Fibroblast of villous mesenchyme (primary cell): ENCODE data around the gene IMPG2. TPM values are rescaled to one million over a fixed set of nuclear protein-coding genes. Genes with fewer than 3 reads are reported as not detected.

Experiments
- DNase-seq: peaks from one replicate; pipeline ENCODE4 v3.0.0-alpha.2; 2010; ENCODE audit warnings: low read depth
- H3K4me3 ChIP-seq: 2 replicates; pipeline ENCODE4 v1.5.1; 2011; ENCODE audit warnings: low read depth, mild to moderate bottlenecking, low read length
- total RNA-seq: library from RNA; depleted of rRNA; stranded (reverse); fragments of >200 nt; gene quantifications from 2 replicates; pipeline ENCODE4 v1.2.3, GENCODE V29; 2012
- TF ChIP-seq, protein P1 (sequence below): IDR thresholded peaks from 2 replicates; pipeline ENCODE4 v1.5.1; 2012; ENCODE audit warnings: low read depth, mild to moderate bottlenecking, low read length; ENCODE audit not compliant: insufficient read depth

Gene IMPG2
- total RNA-seq, 1 donor = 0.43 TPM

DNA sequence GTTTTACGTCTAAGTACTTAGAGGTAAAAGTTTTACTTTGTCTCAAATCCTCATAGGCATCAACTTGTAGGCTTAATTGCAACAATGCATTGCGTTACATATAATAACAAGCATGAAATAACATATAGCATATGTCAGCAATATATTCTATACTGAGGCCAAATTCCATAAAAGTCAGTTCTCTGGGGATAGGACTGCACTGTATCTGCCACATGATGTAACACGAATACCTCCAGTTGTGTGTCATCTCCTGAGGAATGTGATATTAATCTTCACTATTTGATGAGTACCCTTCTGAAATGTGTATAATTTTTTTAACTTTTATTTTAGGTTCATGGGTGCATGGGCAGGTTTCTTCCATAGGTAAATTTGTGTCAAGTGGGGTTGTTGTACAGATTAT lies 126.4 kb downstream of the IMPG2 start:
- H3K4me3 ChIP-seq = no peak overlapping the region
- TF ChIP-seq, protein P1, sequence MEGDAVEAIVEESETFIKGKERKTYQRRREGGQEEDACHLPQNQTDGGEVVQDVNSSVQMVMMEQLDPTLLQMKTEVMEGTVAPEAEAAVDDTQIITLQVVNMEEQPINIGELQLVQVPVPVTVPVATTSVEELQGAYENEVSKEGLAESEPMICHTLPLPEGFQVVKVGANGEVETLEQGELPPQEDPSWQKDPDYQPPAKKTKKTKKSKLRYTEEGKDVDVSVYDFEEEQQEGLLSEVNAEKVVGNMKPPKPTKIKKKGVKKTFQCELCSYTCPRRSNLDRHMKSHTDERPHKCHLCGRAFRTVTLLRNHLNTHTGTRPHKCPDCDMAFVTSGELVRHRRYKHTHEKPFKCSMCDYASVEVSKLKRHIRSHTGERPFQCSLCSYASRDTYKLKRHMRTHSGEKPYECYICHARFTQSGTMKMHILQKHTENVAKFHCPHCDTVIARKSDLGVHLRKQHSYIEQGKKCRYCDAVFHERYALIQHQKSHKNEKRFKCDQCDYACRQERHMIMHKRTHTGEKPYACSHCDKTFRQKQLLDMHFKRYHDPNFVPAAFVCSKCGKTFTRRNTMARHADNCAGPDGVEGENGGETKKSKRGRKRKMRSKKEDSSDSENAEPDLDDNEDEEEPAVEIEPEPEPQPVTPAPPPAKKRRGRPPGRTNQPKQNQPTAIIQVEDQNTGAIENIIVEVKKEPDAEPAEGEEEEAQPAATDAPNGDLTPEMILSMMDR = no peak
- DNase-seq = no peak

DNA sequence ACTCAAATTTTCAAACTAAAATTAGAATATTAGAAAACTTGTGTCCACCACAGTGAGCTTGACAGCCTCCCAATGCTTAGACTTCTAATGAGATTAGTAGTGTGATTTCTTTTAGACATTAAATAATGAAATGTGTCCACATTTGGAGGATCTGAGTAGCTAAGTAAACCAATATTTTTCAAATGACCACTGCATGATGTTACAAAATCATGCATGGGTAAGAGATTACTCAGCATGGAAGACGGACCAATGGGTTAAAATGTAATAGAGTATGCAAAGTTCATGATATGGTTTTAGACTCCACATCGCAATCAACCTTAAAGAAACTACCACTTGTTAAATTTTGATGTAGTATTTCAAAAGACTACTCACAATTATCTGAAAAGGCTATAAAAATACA lies 130.6 kb downstream of the IMPG2 start:
- DNase-seq = no peak

DNA sequence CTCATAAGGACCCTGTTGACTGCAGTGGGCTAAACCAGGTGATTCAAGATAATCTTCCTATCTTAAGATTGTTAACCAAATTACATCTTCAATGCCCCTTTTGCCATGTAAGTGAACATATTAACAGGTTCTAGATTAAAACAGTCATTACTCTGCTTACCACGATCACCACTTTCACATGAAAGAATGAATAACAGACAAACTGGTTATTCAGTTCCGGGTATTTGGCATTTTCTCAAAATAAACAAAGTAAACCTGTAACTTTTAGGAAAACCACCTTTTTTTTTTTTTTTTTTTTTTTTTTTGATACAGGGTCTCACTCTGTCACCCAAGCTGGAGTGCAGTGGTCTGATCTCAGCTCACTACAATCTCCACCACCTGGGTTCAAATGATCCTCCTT lies 131.2 kb downstream of the IMPG2 start:
- DNase-seq = no peak
- no peak overlapping the region for H3K4me3 ChIP-seq
- TF ChIP-seq, protein P1 = no peak

More for the DNA sequence above, 130.6 kb downstream of the IMPG2 start:
- TF ChIP-seq, protein P1 = no peak
- no peak overlapping the region for H3K4me3 ChIP-seq

DNA sequence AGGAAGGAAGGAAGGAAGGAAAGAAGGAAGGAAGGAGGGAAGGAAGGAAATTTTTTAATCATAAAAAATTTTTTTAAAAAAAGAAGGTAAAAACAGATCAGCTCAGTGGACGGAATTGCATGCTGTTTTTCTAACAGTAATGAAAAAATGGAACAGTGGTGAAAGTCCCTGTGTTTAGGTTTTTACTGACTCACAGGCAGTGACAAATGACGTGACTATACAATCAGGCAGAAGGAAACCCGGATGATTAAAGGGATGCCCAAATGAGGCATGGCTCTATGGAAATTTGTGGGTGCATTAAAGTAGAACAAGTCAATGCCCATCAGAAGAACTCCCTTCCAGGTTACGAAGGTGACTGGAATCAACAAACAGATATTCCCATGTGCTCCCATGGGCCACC lies 135.0 kb downstream of the IMPG2 start:
- DNase-seq = no peak
- no peak overlapping the region for H3K4me3 ChIP-seq
- TF ChIP-seq, protein P1 = no peak

DNA sequence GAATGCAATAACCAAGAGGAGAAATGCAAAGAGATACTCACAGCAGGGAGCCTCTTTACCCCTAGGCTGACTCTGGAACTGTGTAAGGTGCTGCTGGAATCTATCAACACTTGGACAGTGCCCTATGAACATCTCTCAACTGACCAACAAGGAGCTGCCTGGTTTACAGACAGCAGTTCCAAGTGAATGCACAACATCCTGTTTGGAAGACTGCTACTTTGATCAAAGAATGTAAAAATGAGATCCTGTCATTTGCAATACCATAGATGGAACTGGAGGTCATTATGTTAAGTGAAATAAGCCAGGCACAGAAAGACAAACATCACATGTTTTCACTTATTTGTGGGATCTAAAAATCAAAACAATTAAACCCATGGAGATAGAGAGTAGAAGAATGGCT lies 136.3 kb downstream of the IMPG2 start:
- H3K4me3 ChIP-seq = no peak overlapping the region
- DNase-seq = peak; percentile 88
- TF ChIP-seq, protein P1 = no peak

DNA sequence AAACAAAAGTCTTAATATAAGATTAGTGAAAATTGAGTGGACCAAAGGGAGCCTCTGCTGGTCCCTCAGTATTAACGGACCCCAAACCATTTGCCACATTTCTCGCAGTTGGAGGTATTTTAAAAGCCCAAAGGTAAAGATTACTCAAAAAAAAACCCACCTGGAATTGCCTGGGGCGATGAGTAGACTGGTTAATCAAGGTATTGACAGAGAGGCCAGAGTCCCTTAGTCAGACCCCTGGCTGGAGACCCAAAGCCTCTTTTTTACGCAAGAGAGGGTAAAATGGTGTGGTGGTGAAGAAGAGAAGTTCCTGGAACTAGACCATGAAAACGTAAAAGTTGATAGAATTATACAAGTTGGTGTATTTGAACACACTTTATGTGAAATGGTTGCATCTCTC lies 137.2 kb downstream of the IMPG2 start:
- no peak overlapping the region for H3K4me3 ChIP-seq
- TF ChIP-seq, protein P1 = no peak
- no peak for DNase-seq

DNA sequence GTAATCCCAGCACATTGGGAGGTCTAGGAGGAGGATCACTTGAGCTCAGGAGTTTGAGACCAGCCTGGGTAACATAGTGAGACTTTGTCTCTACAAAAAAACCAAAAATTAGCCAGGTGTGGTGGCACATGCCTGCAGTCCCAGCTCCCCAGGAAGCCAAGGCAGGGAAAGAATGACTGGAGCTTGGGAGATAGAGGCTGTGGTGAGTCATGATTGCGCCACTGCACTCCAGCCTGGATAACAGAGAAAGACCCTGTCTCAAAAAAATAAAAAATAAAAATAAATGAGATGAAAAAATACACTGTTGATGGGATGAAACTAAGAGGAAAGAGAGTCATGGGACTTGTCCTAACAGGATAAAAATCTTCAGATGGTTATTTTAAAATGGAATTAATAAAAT lies 137.6 kb downstream of the IMPG2 start:
- no peak overlapping the region for H3K4me3 ChIP-seq
- peak; percentile 59 for DNase-seq

More for the DNA sequence above, 137.6 kb downstream of the IMPG2 start:
- TF ChIP-seq, protein P1 = no peak
